Left lung (tissue), 10 donors: ENCODE measurements around the gene PBX4. TPM values are rescaled to one million over a fixed set of nuclear protein-coding genes. Genes with fewer than 3 reads are reported as not detected.

Source experiments
- ATAC-seq: fragments of 200-7000 bp; cut with Tn5 transposase; one replicate; pipeline ENCODE4 v1.9.1; 2020; ENCODE audit warnings: moderate library complexity
- DNase-seq, 4 donors: peaks; one replicate each; pipeline ENCODE4 v3.0.0-alpha.2; 2013 to 2020
- H3K27ac ChIP-seq, 2 donors: fragments of 200-600 bp; sonication (generic) in 1 of 2; one replicate each; pipeline versions ENCODE4 v1.5.0 to v1.8.0; 2020 to 2021
- H3K27me3 ChIP-seq, 2 donors: fragments of 200-600 bp; sonication (generic) in 1 of 2; one replicate each; pipeline versions ENCODE4 v1.5.0 to v1.8.0; 2020 to 2021
- H3K36me3 ChIP-seq, 2 donors: fragments of 200-600 bp; sonication (generic) in 1 of 2; one replicate each; pipeline versions ENCODE4 v1.5.0 to v1.8.0; 2020 to 2021
- H3K4me1 ChIP-seq, 2 donors: fragments of 200-600 bp; one replicate each; pipeline ENCODE4 v1.8.0; 2021
- H3K4me3 ChIP-seq, 2 donors: fragments of 200-600 bp; sonication (generic) in 1 of 2; one replicate each; pipeline versions ENCODE4 v1.5.0 to v1.8.0; 2020 to 2021; ENCODE audit warnings: mild to moderate bottlenecking in 1 of 2
- H3K9me3 ChIP-seq, 2 donors: fragments of 200-600 bp; sonication (generic) in 1 of 2; one replicate each; pipeline versions ENCODE4 v1.5.0 to v1.8.0; 2020 to 2021
- intact Hi-C, 2 donors: fragments of 100-400 bp; cut with DNase I; formaldehyde crosslinking; loops; one replicate each; pipeline versions ENCODE4 v1.11.2 to v1.14.2; 2022
- polyA plus RNA-seq, 6 donors: library from polyadenylated mRNA; unstranded; fragments of 120-200 nt; gene quantifications; one replicate each; pipeline ENCODE4 v1.2.1, GENCODE V29; 2013; ENCODE audit not compliant: insufficient read length in 6 of 6
- total RNA-seq, 2 donors: library from RNA; stranded (reverse); fragmentation: NEBNext Ultra II Directional; extraction: Animal tissue kit (Norgen Biotek cat#: 25700); gene quantifications; one replicate each; pipeline ENCODE4 v1.2.1, GENCODE V29; 2021
- TF ChIP-seq, protein P1 (sequence below), 2 donors: fragments of 200-600 bp; sonication (generic) in 1 of 2; IDR thresholded peaks; one replicate each; pipeline versions ENCODE4 v1.5.0 to v1.8.0; 2021; ENCODE audit warnings: antibody characterized with exemption in 2 of 2
- donor health status: DM: no; HTN: yes; CAD: no.
- donor health status: DM: no; HTN: no; CAD: no.

Gene PBX4
- total and polyA plus RNA-seq, 8 donors = 1.8 to 22.0 (median 16.1) TPM

GRCh38 chr19:19540064-19540714 is 78.3 kb downstream of the PBX4 start:
- intact Hi-C loops = no loop called here
- no peaks in the 10 kb centered on the region for H3K9me3 ChIP-seq
- H3K4me1 ChIP-seq = peaks cover 16 to 39% of the 10 kb centered on the region in 2 donors
- TF ChIP-seq, protein P1, sequence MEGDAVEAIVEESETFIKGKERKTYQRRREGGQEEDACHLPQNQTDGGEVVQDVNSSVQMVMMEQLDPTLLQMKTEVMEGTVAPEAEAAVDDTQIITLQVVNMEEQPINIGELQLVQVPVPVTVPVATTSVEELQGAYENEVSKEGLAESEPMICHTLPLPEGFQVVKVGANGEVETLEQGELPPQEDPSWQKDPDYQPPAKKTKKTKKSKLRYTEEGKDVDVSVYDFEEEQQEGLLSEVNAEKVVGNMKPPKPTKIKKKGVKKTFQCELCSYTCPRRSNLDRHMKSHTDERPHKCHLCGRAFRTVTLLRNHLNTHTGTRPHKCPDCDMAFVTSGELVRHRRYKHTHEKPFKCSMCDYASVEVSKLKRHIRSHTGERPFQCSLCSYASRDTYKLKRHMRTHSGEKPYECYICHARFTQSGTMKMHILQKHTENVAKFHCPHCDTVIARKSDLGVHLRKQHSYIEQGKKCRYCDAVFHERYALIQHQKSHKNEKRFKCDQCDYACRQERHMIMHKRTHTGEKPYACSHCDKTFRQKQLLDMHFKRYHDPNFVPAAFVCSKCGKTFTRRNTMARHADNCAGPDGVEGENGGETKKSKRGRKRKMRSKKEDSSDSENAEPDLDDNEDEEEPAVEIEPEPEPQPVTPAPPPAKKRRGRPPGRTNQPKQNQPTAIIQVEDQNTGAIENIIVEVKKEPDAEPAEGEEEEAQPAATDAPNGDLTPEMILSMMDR (IDR thresholded peaks at IDR 0.05) = no peak
- H3K4me3 ChIP-seq = peak overlapping the region in 1 of 2 donors; percentile 34
- H3K27me3 ChIP-seq = peaks cover 33 to 87% of the 10 kb centered on the region in 2 donors
- H3K36me3 ChIP-seq = no peaks in the 10 kb centered on the region
- H3K27ac ChIP-seq = no peak overlapping the region
- peak in 3 of 4 donors; percentile 68 to 96 (median 86) for DNase-seq
- ATAC-seq = peak; percentile 52

GRCh38 chr19:19539698-19540063 is 78.8 kb downstream of the PBX4 start:
- H3K27me3 ChIP-seq = peaks cover 33 to 83% of the 10 kb centered on the region in 2 donors
- no peaks in the 10 kb centered on the region for H3K36me3 ChIP-seq
- ATAC-seq = no peak
- no peak overlapping the region for H3K27ac ChIP-seq
- no peaks in the 10 kb centered on the region for H3K9me3 ChIP-seq
- TF ChIP-seq, protein P1 (IDR thresholded peaks at IDR 0.05) = no peak
- intact Hi-C loops = loop anchor here in 1 of 2 donors (10.0 kb wide), 1 partner anchor 415 kb away; no protein-coding TSS in a partner anchor
- DNase-seq = peak in 1 of 4 donors; percentile 79
- H3K4me1 ChIP-seq = peaks cover 16 to 39% of the 10 kb centered on the region in 2 donors
- no peak overlapping the region for H3K4me3 ChIP-seq

DNA sequence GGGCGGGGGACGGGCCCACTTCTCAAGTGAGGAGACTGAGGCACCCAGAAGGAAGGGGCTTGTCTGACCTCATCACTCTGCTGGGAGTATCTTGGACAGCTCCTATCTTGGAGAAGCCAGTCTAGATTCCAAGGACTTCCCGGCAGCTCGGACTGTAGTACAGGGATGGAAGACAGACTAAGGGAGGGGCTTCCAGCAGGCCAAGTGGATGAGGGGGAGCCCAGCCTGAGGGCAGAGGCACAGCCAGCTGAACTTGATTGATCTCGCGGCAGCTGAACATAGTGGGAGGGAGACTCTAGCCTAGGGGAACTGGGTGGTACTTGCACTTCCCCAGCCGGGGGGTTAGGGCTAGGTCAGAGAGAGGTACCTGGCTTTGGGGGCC is 79.7 kb downstream of the PBX4 start:
- H3K36me3 ChIP-seq = no peaks in the 10 kb centered on the region
- intact Hi-C loops = loop anchor here in 1 of 2 donors (10.0 kb wide), 1 partner anchor 416 kb away; no protein-coding TSS in a partner anchor
- ATAC-seq (peak; percentile 6), DNase-seq (no peak)
- H3K27me3 ChIP-seq = peaks cover 33 to 74% of the 10 kb centered on the region in 2 donors
- H3K9me3 ChIP-seq = no peaks in the 10 kb centered on the region
- TF ChIP-seq, protein P1 (IDR thresholded peaks at IDR 0.05) = no peak
- no peak overlapping the region for H3K4me3 ChIP-seq
- H3K27ac ChIP-seq = no peak overlapping the region
- peaks cover 16 to 39% of the 10 kb centered on the region in 2 donors for H3K4me1 ChIP-seq

DNA sequence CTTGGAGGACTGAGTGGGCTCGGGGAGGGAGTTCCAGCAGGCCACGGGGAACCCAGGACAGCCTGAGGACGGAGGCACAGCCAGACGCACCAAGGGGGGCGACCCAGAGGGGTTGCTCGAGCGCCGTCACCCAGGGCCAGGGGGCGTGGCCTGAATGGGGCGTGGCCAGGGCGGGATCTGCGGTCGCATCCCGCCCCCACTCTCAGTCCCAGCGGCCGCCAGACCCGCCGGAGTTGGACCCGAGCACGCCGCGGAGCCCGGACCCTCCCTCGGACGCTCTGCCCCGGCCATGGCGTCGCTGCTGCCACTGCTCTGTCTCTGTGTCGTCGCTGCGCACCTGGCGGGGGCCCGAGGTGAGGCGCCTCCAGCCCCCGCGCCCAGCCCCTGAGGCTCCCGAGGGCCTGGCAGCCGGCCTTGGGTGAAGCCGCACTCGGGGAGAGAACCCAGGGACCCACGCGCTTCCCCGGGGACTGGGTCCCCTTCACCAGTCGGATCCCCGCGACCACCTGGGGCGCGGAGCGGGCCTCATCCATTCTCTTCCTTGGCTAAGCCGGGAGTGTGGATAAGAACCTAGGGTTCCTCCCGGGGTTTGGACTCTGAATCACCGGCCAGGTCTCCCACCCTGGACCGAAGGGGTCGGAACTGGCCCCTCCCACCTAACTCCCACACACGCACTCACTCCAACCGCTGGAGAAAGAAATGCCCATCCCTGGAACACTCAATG is 80.3 kb downstream of the PBX4 start, which contains the start of gene CILP2:
Gene CILP2 (plus strand): TSS at position 205 of the 724 bp plus-strand sequence. CDS start 85 bp downstream, at position 290.
- Histone ChIP-seq H3K9me3 (no peaks in the 10 kb centered on the region), H3K36me3 (no peaks in the 10 kb centered on the region), H3K27me3 (peaks cover 33 to 68% of the 10 kb centered on the region in 2 donors), H3K27ac (no peak within 1 kb of the TSS), H3K4me3 (no peak within 1 kb of the TSS), H3K4me1 (peaks cover 16 to 39% of the 10 kb centered on the region in 2 donors)
- intact Hi-C loops = loop anchor here in 1 of 2 donors (10.0 kb wide), 1 partner anchor 417 kb away; no protein-coding TSS in a partner anchor
- DNase-seq = peak in 1 of 4 donors; percentile 62
- TF ChIP-seq, protein P1 (IDR thresholded peaks at IDR 0.05) = no peak
- peak; percentile 28 for ATAC-seq
